NCI-H2107 (cell line): ENCODE data around the gene CDON.

Experiments
- DNase-seq: peaks from one replicate; lab custom pipeline; 2025; lab: John Stamatoyannopoulos, UW

CDON gene

GRCh38 chr11:125942771-125943428 lies 119.8 kb downstream of the CDON start:
- DNase-seq: no peak

GRCh38 chr11:125941619-125942611 lies 120.8 kb downstream of the CDON start:
- DNase-seq: peak; percentile 70

GRCh38 chr11:125941267-125941618 lies 121.4 kb downstream of the CDON start:
- DNase-seq: no peak

GRCh38 chr11:125940145-125940544 lies 122.5 kb downstream of the CDON start:
- DNase-seq: no peak

- no peak for DNase-seq
Observed at GRCh38 chr11:125939081-125939521, 123.6 kb downstream of the CDON start.

DNA sequence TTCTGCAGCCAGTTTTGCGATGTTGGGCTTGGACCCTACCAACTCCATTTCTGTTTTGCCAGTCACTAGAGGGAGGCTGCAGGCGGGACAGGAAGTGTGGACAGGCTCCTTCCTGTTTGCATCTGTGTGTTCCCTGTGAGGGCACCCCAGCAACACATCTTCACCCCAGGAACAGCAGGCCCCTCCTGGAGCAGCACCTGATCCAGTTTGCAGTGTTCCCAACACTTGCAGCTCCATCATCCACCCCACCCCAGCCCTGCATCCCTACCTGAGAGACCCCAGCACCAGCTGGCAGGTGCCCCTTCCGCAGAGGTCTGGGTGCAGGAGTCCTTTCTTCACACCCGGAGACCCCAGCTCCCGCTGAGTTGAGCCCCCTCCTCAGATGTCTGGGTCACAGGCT lies 124.2 kb downstream of the CDON start:
- DNase-seq: no peak

GRCh38 chr11:125935618-125936199 lies 127.0 kb downstream of the CDON start:
- DNase-seq: no peak

- no peak for DNase-seq
Observed at GRCh38 chr11:125935056-125935455, 127.6 kb downstream of the CDON start.

GRCh38 chr11:125934473-125934872 lies 128.2 kb downstream of the CDON start:
- no peak for DNase-seq

DNA sequence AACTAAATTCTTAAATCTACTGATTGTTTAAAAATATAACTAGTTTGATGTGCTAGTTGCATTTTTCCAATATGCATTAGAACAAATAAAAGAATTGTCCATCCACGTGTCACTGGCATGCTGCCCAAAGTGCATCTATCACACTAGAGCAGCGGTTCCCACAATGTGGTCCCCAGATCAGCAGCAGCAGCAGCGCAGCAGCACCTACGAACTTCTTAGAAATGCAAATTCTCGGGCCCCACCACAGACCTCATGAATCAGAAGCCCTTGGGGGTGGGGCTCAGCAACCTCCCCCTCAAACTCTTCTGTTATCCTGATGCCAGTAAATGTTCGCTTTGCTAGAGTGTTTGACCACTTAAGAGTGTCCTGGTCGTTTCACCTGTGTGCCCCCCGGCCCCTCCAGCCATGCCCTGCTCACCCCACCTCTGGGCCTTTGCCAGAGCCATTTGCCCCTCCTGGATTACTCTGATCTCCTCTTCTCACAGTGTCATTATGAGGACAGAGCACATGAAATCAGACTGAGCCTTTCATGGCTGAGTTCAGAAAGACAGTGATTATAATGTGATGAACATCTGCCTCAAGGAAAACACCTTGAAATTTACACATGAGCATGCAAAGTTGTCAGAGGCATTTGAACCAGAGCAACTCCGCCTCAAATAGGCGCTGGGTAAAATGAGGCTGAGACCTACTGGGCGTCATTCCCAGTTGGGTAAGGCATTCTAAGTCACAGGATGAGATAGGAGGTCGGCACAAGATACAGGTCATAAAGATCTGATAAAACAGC lies 129.4 kb downstream of the CDON start:
- DNase-seq: no peak

- DNase-seq: no peak
Observed at GRCh38 chr11:125932301-125932700, 130.4 kb downstream of the CDON start.

- DNase-seq: no peak
Observed at GRCh38 chr11:125931668-125932067, 131.0 kb downstream of the CDON start.

GRCh38 chr11:125931116-125931515 lies 131.6 kb downstream of the CDON start:
- no peak for DNase-seq

DNA sequence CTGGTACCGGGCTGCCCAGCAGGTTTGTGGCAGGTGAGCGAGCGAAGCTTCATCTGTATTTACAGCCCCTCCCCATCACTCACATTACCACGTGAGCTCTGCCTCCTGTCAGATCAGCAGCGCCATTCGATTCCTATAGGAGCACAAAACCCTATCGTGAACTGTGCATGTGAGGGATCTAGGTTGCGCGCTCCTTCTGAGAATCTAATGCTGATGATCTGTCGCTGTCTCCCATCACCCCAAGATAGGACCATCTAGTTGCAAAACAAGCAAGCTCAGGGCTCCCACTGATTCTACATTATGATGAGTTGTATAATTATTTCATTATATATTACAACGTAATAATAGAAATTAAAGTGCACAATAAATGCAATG lies 132.6 kb downstream of the CDON start:
- DNase-seq: no peak

- DNase-seq: no peak
Observed at GRCh38 chr11:125929445-125930075, 133.1 kb downstream of the CDON start.

GRCh38 chr11:125926682-125927081 lies 136.0 kb downstream of the CDON start:
- no peak for DNase-seq

DNA sequence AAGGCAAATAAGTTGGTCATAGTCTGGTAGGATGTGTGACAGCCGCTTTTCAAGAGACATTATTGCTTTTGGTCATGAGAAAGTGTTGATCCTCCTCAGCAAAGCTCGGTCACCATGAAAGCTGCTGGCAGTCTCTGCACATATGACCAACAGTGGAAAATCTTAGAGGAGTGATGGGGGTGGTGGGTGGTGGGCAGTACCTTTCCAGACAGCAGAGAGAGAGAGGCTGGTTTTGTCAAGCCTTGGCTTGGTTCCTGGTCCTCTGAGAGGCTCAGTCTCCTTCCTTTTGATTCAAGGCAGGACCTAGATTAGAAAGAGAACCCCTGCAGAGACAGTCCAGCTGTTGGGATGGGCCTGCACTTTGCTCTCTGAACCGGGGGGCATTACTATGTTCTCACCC lies 136.9 kb downstream of the CDON start:
- no peak for DNase-seq

DNA sequence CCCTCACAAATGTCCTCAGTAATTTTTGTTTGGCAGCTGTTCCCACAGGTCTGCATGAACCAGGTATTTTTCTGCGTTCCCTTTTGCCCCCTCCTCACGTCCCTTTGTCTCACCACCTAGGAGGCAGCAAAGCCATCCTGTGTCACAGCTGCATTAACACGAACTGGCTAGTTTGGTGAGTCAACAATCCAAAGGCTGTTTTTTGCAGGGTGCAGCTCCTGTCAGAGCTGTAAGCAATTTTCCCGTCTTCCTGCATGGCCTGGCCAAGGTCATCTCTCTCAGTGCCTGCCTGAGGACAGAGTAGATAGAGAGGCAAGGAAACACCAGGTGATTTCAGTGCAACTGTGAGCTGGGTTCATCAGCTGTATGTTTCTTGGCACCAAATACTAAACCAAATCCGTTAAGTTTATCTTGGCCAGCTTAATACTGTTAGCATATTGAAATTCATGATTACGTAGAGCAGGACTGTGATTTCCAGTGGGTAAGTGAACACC lies 137.4 kb downstream of the CDON start:
- DNase-seq: no peak

DNA sequence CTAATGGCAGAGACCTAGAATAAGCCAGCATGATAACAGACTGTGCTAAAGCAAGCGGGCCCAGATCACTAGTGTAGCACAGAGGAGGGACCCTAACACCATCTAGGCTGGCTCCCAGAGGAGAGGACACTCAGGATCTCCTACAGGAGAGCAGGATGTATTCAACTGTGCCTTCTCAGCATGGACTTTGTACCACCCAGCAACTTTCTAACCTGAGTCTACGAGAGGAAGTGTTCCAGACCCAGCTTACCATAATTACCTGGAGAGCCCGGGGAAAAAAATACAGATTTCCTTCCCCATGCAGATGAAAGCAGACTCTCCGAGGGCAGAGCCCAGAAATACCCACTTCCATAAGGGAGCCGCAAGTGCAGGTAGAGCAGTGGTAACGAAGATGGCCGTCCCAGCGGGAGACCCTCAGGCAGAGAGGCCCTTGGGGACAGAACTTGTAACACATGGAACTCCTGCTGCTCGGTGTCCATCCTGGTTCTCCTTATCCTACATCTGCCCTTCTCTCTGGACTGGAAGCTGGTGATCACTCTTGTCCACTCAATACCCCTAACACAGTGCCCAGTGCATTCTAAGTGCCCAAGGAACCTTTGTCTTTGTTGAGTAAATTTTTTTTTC lies 138.2 kb downstream of the CDON start:
- no peak for DNase-seq

GRCh38 chr11:125923633-125924032 lies 139.0 kb downstream of the CDON start:
- DNase-seq: no peak

DNA sequence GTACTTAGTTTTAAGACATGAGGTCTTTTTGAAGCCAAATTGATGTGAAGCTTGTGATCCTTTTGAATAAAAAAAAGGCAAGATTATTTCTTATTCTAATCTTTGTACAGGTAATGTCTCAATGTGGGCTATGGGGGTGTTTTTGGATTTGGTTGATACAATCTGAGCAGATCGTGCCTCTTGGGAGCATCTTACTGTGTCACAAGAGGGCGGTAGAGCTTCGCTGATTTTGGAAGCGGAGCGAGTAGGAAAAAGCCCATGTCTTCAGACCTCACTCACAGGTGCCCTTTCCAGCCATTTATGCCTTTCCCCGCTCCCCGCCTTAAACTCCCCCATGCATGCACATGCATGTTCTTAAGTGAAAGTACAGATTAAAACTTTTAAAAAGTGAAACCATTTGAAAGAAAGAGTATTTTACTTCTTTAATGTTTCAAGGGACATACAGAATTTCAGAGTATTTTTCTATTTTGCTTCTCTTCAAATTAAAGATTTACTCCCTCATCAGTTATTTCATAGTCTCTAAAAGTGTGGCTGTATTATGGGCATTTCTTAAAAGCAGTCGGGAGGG lies 139.6 kb downstream of the CDON start:
- peak; percentile 33 for DNase-seq
